ENCODE data around the gene C3orf62.

DNA sequence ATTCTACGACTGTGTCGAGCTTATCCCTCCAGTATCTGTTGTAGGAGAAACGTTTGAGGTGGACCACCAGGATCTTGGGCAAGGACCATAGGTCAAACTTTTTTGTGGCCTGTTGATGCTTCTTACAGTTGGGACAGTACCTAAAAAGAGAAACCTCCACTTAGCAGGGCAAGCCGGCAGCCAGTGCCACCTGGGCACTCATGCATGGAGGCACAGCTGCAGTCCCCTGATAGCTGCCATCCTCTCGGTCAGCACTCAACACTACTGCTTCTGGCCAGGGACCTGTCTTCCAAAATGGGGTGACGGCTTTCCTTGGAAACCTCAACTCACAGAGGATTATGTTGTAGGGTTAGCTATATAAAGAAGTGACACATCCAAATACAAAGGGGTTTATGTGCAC lies 7.0 kb upstream of the C3orf62 start:
- TF ChIP-seq, protein P1, sequence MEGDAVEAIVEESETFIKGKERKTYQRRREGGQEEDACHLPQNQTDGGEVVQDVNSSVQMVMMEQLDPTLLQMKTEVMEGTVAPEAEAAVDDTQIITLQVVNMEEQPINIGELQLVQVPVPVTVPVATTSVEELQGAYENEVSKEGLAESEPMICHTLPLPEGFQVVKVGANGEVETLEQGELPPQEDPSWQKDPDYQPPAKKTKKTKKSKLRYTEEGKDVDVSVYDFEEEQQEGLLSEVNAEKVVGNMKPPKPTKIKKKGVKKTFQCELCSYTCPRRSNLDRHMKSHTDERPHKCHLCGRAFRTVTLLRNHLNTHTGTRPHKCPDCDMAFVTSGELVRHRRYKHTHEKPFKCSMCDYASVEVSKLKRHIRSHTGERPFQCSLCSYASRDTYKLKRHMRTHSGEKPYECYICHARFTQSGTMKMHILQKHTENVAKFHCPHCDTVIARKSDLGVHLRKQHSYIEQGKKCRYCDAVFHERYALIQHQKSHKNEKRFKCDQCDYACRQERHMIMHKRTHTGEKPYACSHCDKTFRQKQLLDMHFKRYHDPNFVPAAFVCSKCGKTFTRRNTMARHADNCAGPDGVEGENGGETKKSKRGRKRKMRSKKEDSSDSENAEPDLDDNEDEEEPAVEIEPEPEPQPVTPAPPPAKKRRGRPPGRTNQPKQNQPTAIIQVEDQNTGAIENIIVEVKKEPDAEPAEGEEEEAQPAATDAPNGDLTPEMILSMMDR (IDR thresholded peaks at IDR 0.05 in 8 of 11, conservative IDR thresholded peaks at IDR 0.05 in 3 of 11), result no peak
- TF ChIP-seq POLR2AphosphoS5 (IDR thresholded peaks at IDR 0.05) (no peak), POLR2A (IDR thresholded peaks at IDR 0.05) (no peak)
